H1 (cell line): Measurements from ENCODE around the gene KNDC1. TPM values are rescaled to one million over a fixed set of nuclear protein-coding genes. Genes with fewer than 3 reads are reported as not detected.
A peak's percentile ranks its signal among the peaks of the same experiment; 100 is the strongest.

Source experiments
- CTCF ChIA-PET: fragments of 300-600 bp; sonication (Branson Sonifier 250); formaldehyde crosslinking; loops from one replicate; lab custom pipeline; 2021; ENCODE audit not compliant: partially characterized antibody; lab: Charles Lee
- POLR2A ChIA-PET: fragments of 300-600 bp; sonication (Branson Sonifier 250); formaldehyde crosslinking; loops from one replicate; lab custom pipeline; 2021; ENCODE audit warnings: inconsistent platforms; ENCODE audit not compliant: partially characterized antibody; lab: Charles Lee
- DNase-seq, 2 experiments: peaks; one replicate each; pipeline versions ENCODE4 v3.0.0 to v3.0.0-alpha.2; 2010 to 2022; ENCODE audit warnings: low spot score in 2 of 2, low read depth in 1 of 2, mixed read lengths in 1 of 2
- FAIRE-seq: peaks from 2 replicates; lab custom pipeline; 2011; peaks lifted over from hg19 to GRCh38; lab: Jason Lieb, UNC
- H2AFZ ChIP-seq: 2 replicates; pipeline ENCODE4 v1.8.1; 2012; ENCODE audit warnings: low read length, inconsistent platforms
- H2AK5ac ChIP-seq: 2 replicates; pipeline ENCODE4 v1.6.1; 2013; ENCODE audit warnings: low read depth, low read length
- H2BK120ac ChIP-seq: replicated peaks from 2 replicates; pipeline ENCODE3; 2013; ENCODE audit warnings: low read depth, low read length, inconsistent platforms
- H2BK12ac ChIP-seq: 2 replicates; pipeline ENCODE4 v1.6.1; 2013; ENCODE audit warnings: low read depth, low read length
- H2BK15ac ChIP-seq: 2 replicates; pipeline ENCODE4 v1.6.1; 2013; ENCODE audit warnings: low read length
- H2BK20ac ChIP-seq: 2 replicates; pipeline ENCODE4 v1.6.1; 2013; ENCODE audit warnings: low read length
- H2BK5ac ChIP-seq: 2 replicates; pipeline ENCODE4 v1.6.1; 2013; ENCODE audit warnings: low read depth, low read length
- H3K14ac ChIP-seq: 2 replicates; pipeline ENCODE4 v1.6.1; 2013; ENCODE audit warnings: inconsistent platforms; ENCODE audit not compliant: insufficient read length
- H3K18ac ChIP-seq: 2 replicates; pipeline ENCODE4 v1.6.1; 2013; ENCODE audit warnings: low read length; ENCODE audit errors: extremely low read depth
- H3K23ac ChIP-seq: 2 replicates; pipeline ENCODE4 v1.6.1; 2013; ENCODE audit warnings: inconsistent platforms; ENCODE audit not compliant: insufficient read length
- H3K23me2 ChIP-seq: 2 replicates; pipeline ENCODE4 v1.6.1; 2013; ENCODE audit warnings: low read depth, low read length
- H3K27ac ChIP-seq: 2 replicates; pipeline ENCODE4 v1.6.1; 2011; ENCODE audit warnings: low read depth, low read length, inconsistent platforms
- H3K27me3 ChIP-seq, 4 experiments: replicated peaks in 1 of 4; 1 replicate in 1 of 4; 2 replicates in 3 of 4; pipeline versions ENCODE4 v1.6.1 to v1.8.1; 2011 to 2013; ENCODE audit warnings: low read length in 3 of 4, mild to moderate bottlenecking in 3 of 4, inconsistent platforms in 2 of 4, mixed read lengths in 2 of 4, moderate library complexity in 1 of 4; ENCODE audit not compliant: control insufficient read depth in 3 of 4, insufficient read depth in 3 of 4; ENCODE audit errors: extremely low read depth in 1 of 4
- H3K36me3 ChIP-seq, 4 experiments: 2 replicates each; pipeline versions ENCODE4 v1.6.1 to v1.8.1; 2011 to 2013; ENCODE audit warnings: mild to moderate bottlenecking in 4 of 4, low read length in 3 of 4, moderate library complexity in 2 of 4, control low read depth in 1 of 4, inconsistent platforms in 1 of 4; ENCODE audit not compliant: insufficient read depth in 4 of 4, control insufficient read depth in 2 of 4
- H3K4ac ChIP-seq: replicated peaks from 2 replicates; pipeline ENCODE3; 2013; ENCODE audit warnings: low read length, low read depth, mixed read lengths, inconsistent platforms; ENCODE audit not compliant: insufficient read length
- H3K4me1 ChIP-seq, 4 experiments: replicated peaks in 1 of 4; 1 replicate in 1 of 4; 2 replicates in 3 of 4; pipeline versions ENCODE4 v1.6.1 to v1.8.1; 2011 to 2013; ENCODE audit warnings: low read length in 3 of 4, inconsistent platforms in 2 of 4, mixed read lengths in 1 of 4; ENCODE audit not compliant: insufficient read depth in 4 of 4, control insufficient read depth in 3 of 4
- H3K4me2 ChIP-seq, 2 experiments: 2 replicates each; pipeline versions ENCODE4 v1.6.1 to v1.8.1; 2011 to 2013; ENCODE audit warnings: low read depth in 2 of 2, low read length in 2 of 2, control low read depth in 1 of 2, inconsistent platforms in 1 of 2, mild to moderate bottlenecking in 1 of 2; ENCODE audit not compliant: insufficient read depth in 1 of 2
- H3K4me3 ChIP-seq, 4 experiments: fragments of 200-600, 300-600 bp in 1 of 4; sonication (generic), shearing (Covaris generic), sonication (Bioruptor Twin) in 1 of 4; 2 replicates each; pipeline versions ENCODE4 v1.5.1 to v1.8.1; 2011 to 2016; ENCODE audit warnings: low read length in 4 of 4, low read depth in 3 of 4, control low read depth in 2 of 4, inconsistent platforms in 2 of 4, mild to moderate bottlenecking in 2 of 4, mixed read lengths in 1 of 4, moderate library complexity in 1 of 4; ENCODE audit not compliant: insufficient read depth in 2 of 4; ENCODE audit errors: extremely low read depth in 1 of 4
- H3K56ac ChIP-seq: replicated peaks from 2 replicates; pipeline ENCODE3; 2013; ENCODE audit warnings: low read depth, mild to moderate bottlenecking, mixed read lengths, low read length, inconsistent platforms; ENCODE audit not compliant: insufficient read length
- H3K79me1 ChIP-seq: 2 replicates; pipeline ENCODE4 v1.6.1; 2013; ENCODE audit warnings: low read depth, low read length, control low read depth
- H3K79me2 ChIP-seq, 2 experiments: 2 replicates each; pipeline versions ENCODE4 v1.6.1 to v1.8.1; 2012 to 2013; ENCODE audit warnings: low read length in 2 of 2, mild to moderate bottlenecking in 2 of 2, inconsistent platforms in 1 of 2; ENCODE audit not compliant: insufficient read depth in 2 of 2, control insufficient read depth in 1 of 2
- H3K9ac ChIP-seq, 4 experiments: replicated peaks in 1 of 4; 1 replicate in 1 of 4; 2 replicates in 3 of 4; pipeline versions ENCODE4 v1.6.1 to v1.8.1; 2011 to 2013; ENCODE audit warnings: low read depth in 3 of 4, low read length in 3 of 4, control low read depth in 2 of 4, mild to moderate bottlenecking in 2 of 4, moderate library complexity in 2 of 4, inconsistent platforms in 1 of 4; ENCODE audit errors: extremely low read depth in 1 of 4
- H3K9me3 ChIP-seq, 2 experiments: 2 replicates each; pipeline versions ENCODE4 v1.6.1 to v1.8.1; 2012 to 2013; ENCODE audit warnings: mild to moderate bottlenecking in 2 of 2, moderate library complexity in 2 of 2, control low read depth in 1 of 2, inconsistent platforms in 1 of 2, low read depth in 1 of 2, low read length in 1 of 2, mixed read lengths in 1 of 2; ENCODE audit not compliant: insufficient read depth in 2 of 2
- H4K20me1 ChIP-seq, 2 experiments: replicated peaks in 1 of 2; 2 replicates each; pipeline versions ENCODE3 to v1.8.1; 2011 to 2013; ENCODE audit warnings: inconsistent platforms in 2 of 2, low read length in 2 of 2, mild to moderate bottlenecking in 1 of 2; ENCODE audit not compliant: insufficient read depth in 2 of 2, control insufficient read depth in 1 of 2
- H4K5ac ChIP-seq: 2 replicates; pipeline ENCODE4 v1.6.1; 2013; ENCODE audit warnings: low read length, low read depth, mixed read lengths, inconsistent platforms; ENCODE audit not compliant: insufficient read length
- H4K8ac ChIP-seq: 2 replicates; pipeline ENCODE4 v1.8.0; 2013; ENCODE audit warnings: mild to moderate bottlenecking, moderate library complexity, low read length, inconsistent platforms; ENCODE audit not compliant: insufficient read depth; ENCODE audit errors: extremely low read depth
- H4K91ac ChIP-seq: replicated peaks from 2 replicates; pipeline ENCODE3; 2013; ENCODE audit warnings: low read length, mixed read lengths, inconsistent platforms; ENCODE audit not compliant: insufficient read length
- ATF2 ChIP-seq: IDR thresholded peaks from 2 replicates; pipeline ENCODE4 v1.6.1; 2012; ENCODE audit warnings: low read length, inconsistent platforms
- ATF3 ChIP-seq: IDR thresholded peaks from 2 replicates; pipeline ENCODE4 v1.6.1; 2011; ENCODE audit warnings: low read depth, mild to moderate bottlenecking, low read length; ENCODE audit not compliant: insufficient read depth
- CBX5 ChIP-seq: fragments of 300-800, 300-1000 bp; sonication (generic); IDR thresholded peaks from 2 replicates; pipeline ENCODE4 v1.7.1; 2016; ENCODE audit warnings: antibody characterized with exemption, low read length, low read depth
- CHD1 ChIP-seq: IDR thresholded peaks from 2 replicates; pipeline ENCODE4 v1.6.1; 2012; ENCODE audit warnings: low read depth, low read length, improper control_type of control experiment
- POLR2A ChIP-seq, 2 experiments: IDR thresholded peaks; 1 replicate in 1 of 2; 2 replicates in 1 of 2; pipeline ENCODE4 v1.6.1; 2011; ENCODE audit warnings: low read depth in 2 of 2, low read length in 2 of 2, mild to moderate bottlenecking in 2 of 2; ENCODE audit errors: control extremely low read depth in 1 of 2
- RFX5 ChIP-seq: IDR thresholded peaks from 2 replicates; pipeline ENCODE4 v1.6.1; 2011; ENCODE audit warnings: low read depth, low read length, improper control_type of control experiment, borderline replicate concordance
- RNF2 ChIP-seq: fragments of 200-900, 300-1000 bp; sonication (generic); IDR thresholded peaks from 2 replicates; pipeline ENCODE4 v1.7.1; 2016; ENCODE audit warnings: borderline replicate concordance, low read depth, mild to moderate bottlenecking, antibody characterized with exemption, low read length; ENCODE audit not compliant: poor library complexity, severe bottlenecking; ENCODE audit errors: missing control alignments
- SAP30 ChIP-seq: fragments of 300-600 bp; sonication (generic); IDR thresholded peaks from 2 replicates; pipeline ENCODE4 v1.7.1; 2012; ENCODE audit warnings: low read length, moderate library complexity, mild to moderate bottlenecking, inconsistent platforms; ENCODE audit not compliant: insufficient read depth, insufficient replicate concordance
- SP1 ChIP-seq: IDR thresholded peaks from 2 replicates; pipeline ENCODE4 v1.6.1; 2011; ENCODE audit warnings: low read depth, low read length
- WGBS, 2 experiments: shearing (Covaris generic) in 1 of 2; methylation state at CpG; one replicate each; pipeline versions ENCODE4 v1.1.6 to v1.1.7; 2013 to 2015; ENCODE audit warnings: low lambda C conversion rate in 2 of 2, mixed read lengths in 2 of 2, inconsistent platforms in 1 of 2, low coverage in 1 of 2, missing lambda C conversion rate in 1 of 2; ENCODE audit not compliant: insufficient replicate concordance in 2 of 2, insufficient coverage in 1 of 2, insufficient read length in 1 of 2; ENCODE audit errors: extremely low coverage in 1 of 2, missing lambda C conversion rate in 1 of 2; 5-methylcytosine and 5-hydroxymethylcytosine counted together
- polyA plus RNA-seq, 7 experiments: library from polyadenylated mRNA; depleted of rRNA in 3 of 7; stranded (reverse) in 5 of 7; unstranded in 2 of 7; fragments of >200 nt in 5 of 7; fragments of 200-250 nt in 2 of 7; gene quantifications; 1 replicate in 5 of 7; 2 replicates in 1 of 7; 4 replicates in 1 of 7; pipeline versions ENCODE4 v1.2.1 to v1.2.3, GENCODE V29; 2011 to 2013; ENCODE audit warnings: missing spikeins in 2 of 7, mixed read lengths in 2 of 7
- total RNA-seq: library from RNA; stranded (reverse); fragmentation: NEBNext Ultra II Directional; extraction: Animal tissue kit (Norgen Biotek cat#: 25700); gene quantifications from 2 replicates; pipeline ENCODE4 v1.2.1, GENCODE V29; 2021

KNDC1 gene
- total and polyA plus RNA-seq, 2 of the 8 experiments (the other 6 are each of a cell fraction or from before 2014, with no cell fraction given): 7.5 to 16.7 TPM

- Histone ChIP-seq H2BK15ac (no peak overlapping the region), H3K14ac (no peak overlapping the region), H3K18ac (no peak overlapping the region), H2BK5ac (no peak overlapping the region), H2BK12ac (no peak overlapping the region), H2AFZ (no peak overlapping the region), H3K23ac (no peak overlapping the region), H3K36me3 (peaks cover 0 to 2% (median 0%) of the 10 kb centered on the region in 4 experiments; a peak in 1 of 8 replicates), H4K20me1 (peaks cover 0 to 5% of the 10 kb centered on the region in 2 experiments), H2BK20ac (no peak overlapping the region), H3K23me2 (peaks cover 7% of the 10 kb centered on the region; the same call in 1 of the 2 replicates), H3K79me1 (no peaks in the 10 kb centered on the region), H3K27me3 (no peaks in the 10 kb centered on the region; a peak in 1 of 7 replicates), H2AK5ac (no peak overlapping the region), H3K56ac (no peak overlapping the region), H3K4me3 (no peak overlapping the region), H3K4ac (no peak overlapping the region), H3K4me1 (peaks cover 0 to 3% (median 2%) of the 10 kb centered on the region in 4 experiments; a peak in 3 of 7 replicates), H3K27ac (no peak overlapping the region), H3K9ac (no peak overlapping the region), H3K79me2 (no peaks in the 10 kb centered on the region), H3K4me2 (no peak overlapping the region), H4K8ac (peak overlapping the region; percentile 77; the same call in 1 of the 2 replicates), H3K9me3 (peaks cover 6 to 11% of the 10 kb centered on the region in 2 experiments; a peak in 3 of 4 replicates), H2BK120ac (no peak overlapping the region), H4K5ac (no peak overlapping the region), H4K91ac (no peak overlapping the region)
- no peak for TF ChIP-seq SP1
- no peak for TF ChIP-seq POLR2A (IDR thresholded peaks at IDR 0.05; ENCODE audit: control extremely low read depth in 1 of 2, low read depth in 2 of 2, low read length in 2 of 2)
- no peak for TF ChIP-seq RFX5
- TF ChIP-seq RNF2: no peak
- TF ChIP-seq ATF2: no peak
- no peak for TF ChIP-seq CHD1
- no peak for TF ChIP-seq CBX5
- no peak for TF ChIP-seq ATF3
- TF ChIP-seq SAP30: no peak
- no peak for FAIRE-seq
- DNase-seq: no peak
- POLR2A ChIA-PET: no interaction called here
- 87% methylated on average over 19 of the region's 21 CpGs; no CpG with 5 or more reads in 1 of the 2 experiments for WGBS, 2 experiments
- CTCF ChIA-PET: interaction anchor here (1.2 to 4.7 kb wide), 3 partner anchors 7 to 212 kb away, joined by 3 to 19 read pairs (median 3); no protein-coding TSS in a partner anchor
Observed at GRCh38 chr10:133117036-133117687, 42.9 kb upstream of the KNDC1 start.
